Measurements from ENCODE around the gene PYGB. TPM values are rescaled to one million over a fixed set of nuclear protein-coding genes. Genes with fewer than 3 reads are reported as not detected.

Gene PYGB
- total RNA-seq, 1 experiment from 2014 or later, result 258 TPM

GRCh38 chr20:25284131-25284601, 36.3 kb downstream of the PYGB start:
- CTCF ChIA-PET, result interaction anchor here (0.6 kb wide), 1 partner anchor 28 kb away, joined by 3 read pairs; no protein-coding TSS in a partner anchor
- no TSS peak for BruUV-seq (replicated peaks)
- H3K27me3 Mint-ChIP-seq (ENCODE audit: unreplicated experiment), result no peaks in the 10 kb centered on the region
- no peaks in the 10 kb centered on the region for H3K9me3 Mint-ChIP-seq (ENCODE audit: low read depth, unreplicated experiment)
- H3K4me3 Mint-ChIP-seq (ENCODE audit: low read depth, unreplicated experiment), result no peak overlapping the region
- peaks cover 7% of the 10 kb centered on the region for H3K4me1 Mint-ChIP-seq (ENCODE audit: low read depth, unreplicated experiment)
- no peak for DNase-seq
- H3K27ac Mint-ChIP-seq (ENCODE audit: unreplicated experiment), result no peak overlapping the region
- intact Hi-C loops (cut with micrococcal nuclease; ENCODE audit: unreplicated experiment), result no loop called here
- H3K36me3 Mint-ChIP-seq (ENCODE audit: insufficient read depth, unreplicated experiment), result peaks cover 49% of the 10 kb centered on the region
- no peak for TF ChIP-seq CTCF (IDR thresholded peaks at IDR 0.05; ENCODE audit: unreplicated experiment)

GRCh38 chr20:25285091-25285647, 37.3 kb downstream of the PYGB start:
- Mint-ChIP-seq H3K27me3 (ENCODE audit: unreplicated experiment) (no peaks in the 10 kb centered on the region), H3K4me1 (ENCODE audit: low read depth, unreplicated experiment) (peaks cover 7% of the 10 kb centered on the region), H3K4me3 (ENCODE audit: low read depth, unreplicated experiment) (no peak overlapping the region), H3K27ac (ENCODE audit: unreplicated experiment) (no peak overlapping the region), H3K36me3 (ENCODE audit: insufficient read depth, unreplicated experiment) (peaks cover 56% of the 10 kb centered on the region), H3K9me3 (ENCODE audit: low read depth, unreplicated experiment) (no peaks in the 10 kb centered on the region)
- intact Hi-C loops (cut with micrococcal nuclease; ENCODE audit: unreplicated experiment), result no loop called here
- no peak for TF ChIP-seq CTCF (IDR thresholded peaks at IDR 0.05; ENCODE audit: unreplicated experiment)
- BruUV-seq (replicated peaks), result no TSS peak
- DNase-seq, result no peak
- CTCF ChIA-PET, result no interaction called here

GRCh38 chr20:25285856-25286798, 38.2 kb downstream of the PYGB start:
- DNase-seq, result no peak
- Mint-ChIP-seq H3K36me3 (ENCODE audit: insufficient read depth, unreplicated experiment) (peaks cover 58% of the 10 kb centered on the region), H3K27me3 (ENCODE audit: unreplicated experiment) (no peaks in the 10 kb centered on the region), H3K4me3 (ENCODE audit: low read depth, unreplicated experiment) (no peak overlapping the region), H3K9me3 (ENCODE audit: low read depth, unreplicated experiment) (no peaks in the 10 kb centered on the region), H3K27ac (ENCODE audit: unreplicated experiment) (no peak overlapping the region), H3K4me1 (ENCODE audit: low read depth, unreplicated experiment) (peaks cover 7% of the 10 kb centered on the region)
- CTCF ChIA-PET, result no interaction called here
- TF ChIP-seq CTCF (IDR thresholded peaks at IDR 0.05; ENCODE audit: unreplicated experiment), result no peak
- BruUV-seq (replicated peaks), result no TSS peak
- intact Hi-C loops (cut with micrococcal nuclease; ENCODE audit: unreplicated experiment), result no loop called here

DNA sequence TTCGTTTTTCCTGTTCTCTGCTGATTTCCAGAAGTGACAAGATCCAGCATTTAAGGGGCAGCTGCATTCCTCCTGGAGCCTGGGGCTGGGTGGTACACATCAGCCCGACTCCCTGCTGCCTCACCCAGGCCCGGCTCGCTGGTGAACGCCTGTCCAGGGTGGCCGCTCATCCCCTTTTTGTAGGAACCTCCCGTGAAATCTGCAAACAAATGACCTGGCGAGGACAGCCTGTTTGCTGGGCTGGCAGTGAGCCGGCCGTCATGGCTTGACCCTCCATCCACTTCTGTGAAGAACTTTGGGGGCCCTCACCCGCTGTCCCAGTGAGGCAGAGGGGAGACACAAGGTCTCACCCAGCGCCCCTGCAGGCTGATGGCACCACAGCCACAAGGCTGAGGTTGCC, 39.0 kb downstream of the PYGB start:
- BruUV-seq (replicated peaks), result no TSS peak
- CTCF ChIA-PET, result no interaction called here
- intact Hi-C loops (cut with micrococcal nuclease; ENCODE audit: unreplicated experiment), result no loop called here

More for the DNA sequence above, 39.0 kb downstream of the PYGB start:
- Mint-ChIP-seq H3K9me3 (ENCODE audit: low read depth, unreplicated experiment) (no peaks in the 10 kb centered on the region), H3K4me1 (ENCODE audit: low read depth, unreplicated experiment) (peaks cover 7% of the 10 kb centered on the region), H3K36me3 (ENCODE audit: insufficient read depth, unreplicated experiment) (peaks cover 64% of the 10 kb centered on the region), H3K27ac (ENCODE audit: unreplicated experiment) (no peak overlapping the region), H3K4me3 (ENCODE audit: low read depth, unreplicated experiment) (no peak overlapping the region), H3K27me3 (ENCODE audit: unreplicated experiment) (no peaks in the 10 kb centered on the region)
- no peak for TF ChIP-seq CTCF (IDR thresholded peaks at IDR 0.05; ENCODE audit: unreplicated experiment)
- no peak for DNase-seq
